ENCODE measurements around the gene GNL3L.
"Not testable (repeated sequence)": the region's sequence is repeated elsewhere in the genome, so short reads cannot be mapped to it uniquely, and the experiment has no call there.

The GNL3L gene

GRCh38 chrX:54529151-54529550, 868 bp upstream of the GNL3L start:
- H3K4me3 Mint-ChIP-seq, result peak overlapping the region; percentile 77
- intact Hi-C loops (cut with micrococcal nuclease), result loop anchor here (5.0 kb wide), 1 partner anchor 482 kb away; no protein-coding TSS in a partner anchor
- H3K9me3 Mint-ChIP-seq, result no peaks in the 10 kb centered on the region
- H3K4me1 Mint-ChIP-seq (ENCODE audit: low read depth), result peaks cover 20% of the 10 kb centered on the region
- H3K36me3 Mint-ChIP-seq (ENCODE audit: low read depth), result peaks cover 31% of the 10 kb centered on the region
- no peaks in the 10 kb centered on the region for H3K27me3 Mint-ChIP-seq
- peak overlapping the region; percentile 88 for H3K27ac Mint-ChIP-seq

GRCh38 chrX:54530357-54530900, 410 bp downstream of the GNL3L start:
- H3K27me3 Mint-ChIP-seq, result no peaks in the 10 kb centered on the region
- H3K27ac Mint-ChIP-seq, result peak overlapping the region; percentile 88
- H3K36me3 Mint-ChIP-seq (ENCODE audit: low read depth), result peaks cover 41% of the 10 kb centered on the region
- H3K4me1 Mint-ChIP-seq (ENCODE audit: low read depth), result peaks cover 27% of the 10 kb centered on the region
- peak overlapping the region; percentile 79 for H3K4me3 Mint-ChIP-seq
- H3K9me3 Mint-ChIP-seq, result no peaks in the 10 kb centered on the region
- intact Hi-C loops (cut with micrococcal nuclease), result loop anchor here (2.0 to 5.0 kb wide), 2 partner anchors 277 to 348 kb away; partner anchors contain the start of genes FAM120C and MAGED2

GRCh38 chrX:54534271-54534670, 4.3 kb downstream of the GNL3L start:
- no peak overlapping the region for H3K27ac Mint-ChIP-seq
- H3K27me3 Mint-ChIP-seq, result no peaks in the 10 kb centered on the region
- H3K9me3 Mint-ChIP-seq, result no peaks in the 10 kb centered on the region
- H3K4me1 Mint-ChIP-seq (ENCODE audit: low read depth), result peaks cover 27% of the 10 kb centered on the region
- intact Hi-C loops (cut with micrococcal nuclease), result loop anchor here (5.0 kb wide), 1 partner anchor 273 kb away; the partner anchor contains the start of gene MAGED2
- H3K36me3 Mint-ChIP-seq (ENCODE audit: low read depth), result peaks cover 66% of the 10 kb centered on the region
- no peak overlapping the region for H3K4me3 Mint-ChIP-seq

GRCh38 chrX:54540289-54540688, 10.3 kb downstream of the GNL3L start:
- intact Hi-C loops (cut with micrococcal nuclease), result no loop called here
- Mint-ChIP-seq H3K9me3 (no peaks in the 10 kb centered on the region), H3K36me3 (ENCODE audit: low read depth) (peaks cover 89% of the 10 kb centered on the region)

GRCh38 chrX:54542239-54542638, 12.2 kb downstream of the GNL3L start:
- H3K4me3 Mint-ChIP-seq, H3K27me3 Mint-ChIP-seq: not testable (repeated sequence)
- H3K36me3 Mint-ChIP-seq (ENCODE audit: low read depth), result peaks cover 89% of the 10 kb centered on the region

More at GRCh38 chrX:54540289-54540688, 10.3 kb downstream of the GNL3L start:
- Mint-ChIP-seq H3K27ac (no peak overlapping the region), H3K27me3 (no peaks in the 10 kb centered on the region), H3K4me1 (ENCODE audit: low read depth) (no peaks in the 10 kb centered on the region), H3K4me3 (no peak overlapping the region)

GRCh38 chrX:54550821-54551220, 20.8 kb downstream of the GNL3L start:
- Mint-ChIP-seq H3K27ac (no peak overlapping the region), H3K4me3 (no peak overlapping the region)

More at GRCh38 chrX:54542239-54542638, 12.2 kb downstream of the GNL3L start:
- H3K27ac Mint-ChIP-seq; H3K4me1 Mint-ChIP-seq (ENCODE audit: low read depth); H3K9me3 Mint-ChIP-seq; intact Hi-C loops (cut with micrococcal nuclease): not testable (repeated sequence)

GRCh38 chrX:54551801-54552200, 21.8 kb downstream of the GNL3L start:
- intact Hi-C loops (cut with micrococcal nuclease), result no loop called here
- Mint-ChIP-seq H3K27me3 (no peaks in the 10 kb centered on the region), H3K9me3 (no peaks in the 10 kb centered on the region), H3K4me1 (ENCODE audit: low read depth) (no peaks in the 10 kb centered on the region), H3K27ac (no peak overlapping the region), H3K4me3 (no peak overlapping the region), H3K36me3 (ENCODE audit: low read depth) (peaks cover 100% of the 10 kb centered on the region)

More at GRCh38 chrX:54550821-54551220, 20.8 kb downstream of the GNL3L start:
- Mint-ChIP-seq H3K4me1 (ENCODE audit: low read depth) (no peaks in the 10 kb centered on the region), H3K27me3 (no peaks in the 10 kb centered on the region), H3K9me3 (no peaks in the 10 kb centered on the region), H3K36me3 (ENCODE audit: low read depth) (peaks cover 100% of the 10 kb centered on the region)
- intact Hi-C loops (cut with micrococcal nuclease), result no loop called here

GRCh38 chrX:54555006-54555405, 25.0 kb downstream of the GNL3L start:
- H3K4me3 Mint-ChIP-seq; H3K4me1 Mint-ChIP-seq (ENCODE audit: low read depth); H3K27me3 Mint-ChIP-seq; intact Hi-C loops (cut with micrococcal nuclease); H3K27ac Mint-ChIP-seq; H3K9me3 Mint-ChIP-seq: not testable (repeated sequence)
- peaks cover 97% of the 10 kb centered on the region for H3K36me3 Mint-ChIP-seq (ENCODE audit: low read depth)

GRCh38 chrX:54560411-54560810, 30.4 kb downstream of the GNL3L start:
- Mint-ChIP-seq H3K4me3 (no peak overlapping the region), H3K27ac (no peak overlapping the region), H3K36me3 (ENCODE audit: low read depth) (peaks cover 86% of the 10 kb centered on the region), H3K27me3 (no peaks in the 10 kb centered on the region), H3K4me1 (ENCODE audit: low read depth) (no peaks in the 10 kb centered on the region), H3K9me3 (no peaks in the 10 kb centered on the region)
- intact Hi-C loops (cut with micrococcal nuclease), result no loop called here

- no peaks in the 10 kb centered on the region for H3K27me3 Mint-ChIP-seq
- H3K4me1 Mint-ChIP-seq (ENCODE audit: low read depth), result no peaks in the 10 kb centered on the region
- peaks cover 74% of the 10 kb centered on the region for H3K36me3 Mint-ChIP-seq (ENCODE audit: low read depth)
- H3K9me3 Mint-ChIP-seq, result no peaks in the 10 kb centered on the region
- H3K27ac Mint-ChIP-seq, result no peak overlapping the region
- no peak overlapping the region for H3K4me3 Mint-ChIP-seq
- intact Hi-C loops (cut with micrococcal nuclease), result no loop called here
These were observed 31.6 kb downstream of the GNL3L start for GRCh38 chrX:54561622-54562021.

- intact Hi-C loops (cut with micrococcal nuclease), result no loop called here
- H3K4me1 Mint-ChIP-seq (ENCODE audit: low read depth), result no peaks in the 10 kb centered on the region
- peaks cover under 1% of the 10 kb centered on the region for H3K9me3 Mint-ChIP-seq
- no peak overlapping the region for H3K27ac Mint-ChIP-seq
- H3K27me3 Mint-ChIP-seq, result no peaks in the 10 kb centered on the region
- H3K36me3 Mint-ChIP-seq (ENCODE audit: low read depth), result peaks cover 65% of the 10 kb centered on the region
- no peak overlapping the region for H3K4me3 Mint-ChIP-seq
These were observed 34.9 kb downstream of the GNL3L start for GRCh38 chrX:54564936-54565335.

- peaks cover 50% of the 10 kb centered on the region for H3K36me3 Mint-ChIP-seq (ENCODE audit: low read depth)
- peaks cover 10% of the 10 kb centered on the region for H3K9me3 Mint-ChIP-seq
- H3K4me3 Mint-ChIP-seq, result no peak overlapping the region
- intact Hi-C loops (cut with micrococcal nuclease), result no loop called here
- no peaks in the 10 kb centered on the region for H3K27me3 Mint-ChIP-seq
- H3K4me1 Mint-ChIP-seq (ENCODE audit: low read depth), result no peaks in the 10 kb centered on the region
- no peak overlapping the region for H3K27ac Mint-ChIP-seq
These were observed 40.3 kb downstream of the GNL3L start for GRCh38 chrX:54570332-54570731.

- H3K27ac Mint-ChIP-seq; H3K4me3 Mint-ChIP-seq; H3K4me1 Mint-ChIP-seq (ENCODE audit: low read depth); H3K27me3 Mint-ChIP-seq; H3K9me3 Mint-ChIP-seq; intact Hi-C loops (cut with micrococcal nuclease): not testable (repeated sequence)
- H3K36me3 Mint-ChIP-seq (ENCODE audit: low read depth), result peaks cover 60% of the 10 kb centered on the region
These were observed 42.6 kb downstream of the GNL3L start for GRCh38 chrX:54572641-54573040.

GRCh38 chrX:54597728-54598127, 67.7 kb downstream of the GNL3L start:
- no peaks in the 10 kb centered on the region for H3K4me1 Mint-ChIP-seq (ENCODE audit: low read depth)
- H3K4me3 Mint-ChIP-seq, result no peak overlapping the region
- no peak overlapping the region for H3K27ac Mint-ChIP-seq
- H3K36me3 Mint-ChIP-seq (ENCODE audit: low read depth), result peaks cover 9% of the 10 kb centered on the region
- intact Hi-C loops (cut with micrococcal nuclease), result loop anchor here (2.0 kb wide), 1 partner anchor 35 kb away; no protein-coding TSS in a partner anchor
- H3K9me3 Mint-ChIP-seq, result no peaks in the 10 kb centered on the region
- no peaks in the 10 kb centered on the region for H3K27me3 Mint-ChIP-seq

GRCh38 chrX:54602563-54602962, 72.5 kb downstream of the GNL3L start:
- Mint-ChIP-seq H3K36me3 (ENCODE audit: low read depth) (no peaks in the 10 kb centered on the region), H3K4me1 (ENCODE audit: low read depth) (no peaks in the 10 kb centered on the region), H3K9me3 (no peaks in the 10 kb centered on the region), H3K27me3 (no peaks in the 10 kb centered on the region), H3K27ac (no peak overlapping the region), H3K4me3 (no peak overlapping the region)
- intact Hi-C loops (cut with micrococcal nuclease), result no loop called here
